RPMI8226 (cell line): Measurements from ENCODE around the gene TNPO1.

ENCODE experiments used
- DNase-seq: peaks from one replicate; pipeline ENCODE4 v3.0.0-alpha.2; 2015

The TNPO1 gene

GRCh38 chr5:72818866-72819534 lies 2.5 kb downstream of the TNPO1 start:
- DNase-seq = peak; percentile 65

GRCh38 chr5:72821776-72822175 lies 5.3 kb downstream of the TNPO1 start:
- DNase-seq = no peak

GRCh38 chr5:72822944-72823343 lies 6.5 kb downstream of the TNPO1 start:
- no peak for DNase-seq

- DNase-seq = no peak
Measured at GRCh38 chr5:72829707-72830106, 13.2 kb downstream of the TNPO1 start.

GRCh38 chr5:72830362-72830761 lies 13.9 kb downstream of the TNPO1 start:
- no peak for DNase-seq

- DNase-seq = no peak
Measured at GRCh38 chr5:72831685-72832084, 15.2 kb downstream of the TNPO1 start.

GRCh38 chr5:72834924-72835323 lies 18.5 kb downstream of the TNPO1 start:
- DNase-seq = no peak

- DNase-seq = no peak
Measured at GRCh38 chr5:72835633-72836032, 19.2 kb downstream of the TNPO1 start.

- no peak for DNase-seq
Measured at GRCh38 chr5:72836810-72837209, 20.3 kb downstream of the TNPO1 start.

- no peak for DNase-seq
Measured at GRCh38 chr5:72837524-72838096, 21.1 kb downstream of the TNPO1 start.

- DNase-seq = no peak
Measured at GRCh38 chr5:72840041-72840440, 23.6 kb downstream of the TNPO1 start.

- no peak for DNase-seq
Measured at GRCh38 chr5:72841756-72842535, 25.5 kb downstream of the TNPO1 start.

GRCh38 chr5:72842816-72843215 lies 26.4 kb downstream of the TNPO1 start:
- no peak for DNase-seq

- DNase-seq = no peak
Measured at GRCh38 chr5:72844218-72844603, 27.8 kb downstream of the TNPO1 start.

- DNase-seq = no peak
Measured at GRCh38 chr5:72845889-72846288, 29.4 kb downstream of the TNPO1 start.

- DNase-seq = no peak
Measured at GRCh38 chr5:72846483-72846882, 30.0 kb downstream of the TNPO1 start.

GRCh38 chr5:72847439-72847838 lies 31.0 kb downstream of the TNPO1 start:
- DNase-seq = no peak

GRCh38 chr5:72847989-72848473 lies 31.6 kb downstream of the TNPO1 start:
- DNase-seq = peak; percentile 94

- peak; percentile 75 for DNase-seq
Measured at GRCh38 chr5:72848474-72849428, 32.3 kb downstream of the TNPO1 start.

GRCh38 chr5:72849546-72849945 lies 33.1 kb downstream of the TNPO1 start:
- no peak for DNase-seq

- DNase-seq = no peak
Measured at GRCh38 chr5:72850113-72850512, 33.7 kb downstream of the TNPO1 start.

- DNase-seq = no peak
Measured at GRCh38 chr5:72852356-72852755, 35.9 kb downstream of the TNPO1 start.

GRCh38 chr5:72854419-72854818 lies 38.0 kb downstream of the TNPO1 start:
- no peak for DNase-seq
